Neural crest cell (in vitro differentiated cells): ENCODE results near the gene TMEM39B. TPM values are rescaled to one million over a fixed set of nuclear protein-coding genes. Genes with fewer than 3 reads are reported as not detected.
"Not testable (repeated sequence)": the region's sequence is repeated elsewhere in the genome, so short reads cannot be mapped to it uniquely, and the experiment has no call there.

Experiments
- DNase-seq: peaks from one replicate; pipeline ENCODE4 v3.0.0; 2021; ENCODE audit warnings: low read depth, mixed read lengths, low spot score
- H3K27ac Mint-ChIP-seq: one replicate; pipeline ENCODE4 v1.8.0; 2021; ENCODE audit warnings: mild to moderate bottlenecking, mixed read lengths; ENCODE audit not compliant: unreplicated experiment
- H3K27me3 Mint-ChIP-seq: 2 replicates; pipeline ENCODE4 v1.8.0; 2021; ENCODE audit warnings: low read depth, mild to moderate bottlenecking, mixed read lengths
- H3K36me3 Mint-ChIP-seq: 2 replicates; pipeline ENCODE4 v1.8.0; 2021; ENCODE audit warnings: low read depth, mild to moderate bottlenecking, mixed read lengths
- H3K4me1 Mint-ChIP-seq: 2 replicates; pipeline ENCODE4 v1.8.0; 2021; ENCODE audit warnings: mixed read lengths
- H3K4me3 Mint-ChIP-seq: one replicate; pipeline ENCODE4 v1.8.0; 2021; ENCODE audit warnings: mild to moderate bottlenecking, mixed read lengths
- H3K9me3 Mint-ChIP-seq: 2 replicates; pipeline ENCODE4 v1.8.0; 2021; ENCODE audit warnings: mixed read lengths
- CTCF ChIP-seq: fragments of 200-600 bp; sonication (generic); conservative IDR thresholded peaks from 2 replicates; pipeline ENCODE4 v1.5.0; 2021; ENCODE audit warnings: antibody characterized with exemption, mild to moderate bottlenecking
- total RNA-seq: library from RNA; stranded (reverse); gene quantifications from 2 replicates; pipeline ENCODE4 v1.2.1, GENCODE V29; 2021

The TMEM39B gene
- total RNA-seq, 1 donor from 2014 or later, result 34.8 TPM

- H3K27ac Mint-ChIP-seq, result peak overlapping the region; percentile 95
- H3K4me1 Mint-ChIP-seq, result peaks cover 39% of the 10 kb centered on the region
- peaks cover 2% of the 10 kb centered on the region for H3K36me3 Mint-ChIP-seq
- peaks cover 3% of the 10 kb centered on the region for H3K27me3 Mint-ChIP-seq
- peaks cover 2% of the 10 kb centered on the region for H3K9me3 Mint-ChIP-seq
- TF ChIP-seq CTCF, result no peak
- peak; percentile 22 for DNase-seq
- peak overlapping the region; percentile 95 for H3K4me3 Mint-ChIP-seq
Observed at GRCh38 chr1:32071758-32072621, 749 bp upstream of the TMEM39B start.

- TF ChIP-seq CTCF, result peak; percentile 37
- Mint-ChIP-seq H3K36me3 (peaks cover 8% of the 10 kb centered on the region), H3K4me1 (peaks cover 41% of the 10 kb centered on the region), H3K27me3 (peaks cover 3% of the 10 kb centered on the region), H3K27ac (peak overlapping the region; percentile 95), H3K4me3 (peak overlapping the region; percentile 95), H3K9me3 (peaks cover 2% of the 10 kb centered on the region)
- peak; percentile 95 for DNase-seq
Observed at GRCh38 chr1:32073299-32074229, 825 bp downstream of the TMEM39B start.

GRCh38 chr1:32074841-32075240 is 2.1 kb downstream of the TMEM39B start:
- peak overlapping the region; percentile 95 for H3K4me3 Mint-ChIP-seq
- peaks cover 35% of the 10 kb centered on the region for H3K4me1 Mint-ChIP-seq
- no peak for DNase-seq

GRCh38 chr1:32077451-32077850 is 4.7 kb downstream of the TMEM39B start:
- peaks cover 25% of the 10 kb centered on the region for H3K4me1 Mint-ChIP-seq
- H3K27me3 Mint-ChIP-seq, result peaks cover 3% of the 10 kb centered on the region
- H3K4me3 Mint-ChIP-seq, result no peak overlapping the region
- no peaks in the 10 kb centered on the region for H3K9me3 Mint-ChIP-seq
- H3K27ac Mint-ChIP-seq, result peak overlapping the region; percentile 64
- peaks cover 14% of the 10 kb centered on the region for H3K36me3 Mint-ChIP-seq
- TF ChIP-seq CTCF, result no peak
- DNase-seq, result no peak

More at GRCh38 chr1:32074841-32075240, 2.1 kb downstream of the TMEM39B start:
- Mint-ChIP-seq H3K9me3 (peaks cover 2% of the 10 kb centered on the region), H3K27ac (no peak overlapping the region), H3K27me3 (peaks cover 3% of the 10 kb centered on the region), H3K36me3 (peaks cover 8% of the 10 kb centered on the region)
- no peak for TF ChIP-seq CTCF

- H3K4me3 Mint-ChIP-seq, result no peak overlapping the region
- no peak for TF ChIP-seq CTCF
- peaks cover 27% of the 10 kb centered on the region for H3K36me3 Mint-ChIP-seq
- no peaks in the 10 kb centered on the region for H3K27me3 Mint-ChIP-seq
- no peak for DNase-seq
- no peak overlapping the region for H3K27ac Mint-ChIP-seq
- H3K4me1 Mint-ChIP-seq, result peaks cover 7% of the 10 kb centered on the region
- no peaks in the 10 kb centered on the region for H3K9me3 Mint-ChIP-seq
Observed at GRCh38 chr1:32082022-32082421, 9.3 kb downstream of the TMEM39B start.

GRCh38 chr1:32086381-32086780 is 13.6 kb downstream of the TMEM39B start:
- H3K36me3 Mint-ChIP-seq, result peaks cover 20% of the 10 kb centered on the region
- H3K27ac Mint-ChIP-seq, H3K27me3 Mint-ChIP-seq: not testable (repeated sequence)

More at GRCh38 chr1:32086381-32086780, 13.6 kb downstream of the TMEM39B start:
- H3K4me3 Mint-ChIP-seq, H3K4me1 Mint-ChIP-seq, H3K9me3 Mint-ChIP-seq, DNase-seq: not testable (repeated sequence)
